HCT116 (cell line): ENCODE measurements around the gene ISM1. TPM values are rescaled to one million over a fixed set of nuclear protein-coding genes. Genes with fewer than 3 reads are reported as not detected.

Source experiments
- ATAC-seq: fragments of 200-7000 bp; cut with Tn5 transposase; 2 replicates; pipeline ENCODE4 v1.9.1; 2020; ENCODE audit warnings: mild to moderate bottlenecking, moderate library complexity
- BruUV-seq: library from RNA; stranded (reverse); fragments of 400-500 nt; replicated peaks from 2 replicates; lab custom pipeline; 2021; lab: Mats Ljungman, UMichigan
- CTCF ChIA-PET: fragments of 300-600 bp; sonication (Branson Sonifier 250); formaldehyde crosslinking; loops from one replicate; lab custom pipeline; 2021; ENCODE audit warnings: antibody characterized with exemption; lab: Charles Lee
- POLR2A ChIA-PET: fragments of 300-600, 350-600 bp; sonication (Branson Sonifier 250); formaldehyde crosslinking; loops from one replicate; lab custom pipeline; 2021; ENCODE audit warnings: antibody characterized with exemption; lab: Charles Lee
- RAD21 ChIA-PET, 2 experiments: fragments of 300-600 bp; sonication (Branson Sonifier 250); formaldehyde crosslinking; loops; one replicate each; lab custom pipeline; 2023; ENCODE audit warnings: low total read pairs in 2 of 2; ENCODE audit not compliant: uncharacterized antibody in 2 of 2, unreplicated experiment in 2 of 2, low non-redundant PET in 1 of 2; lab: Charles Lee
- DNase-seq: peaks from one replicate; pipeline ENCODE4 v3.0.0-alpha.2; 2010; ENCODE audit warnings: low read depth, low spot score
- H2AFZ ChIP-seq: fragments of 200-600 bp; shearing (Covaris generic), sonication (generic); 2 replicates; pipeline ENCODE4 v1.6.1; 2017; ENCODE audit warnings: low read depth, mixed run types, mixed read lengths, antibody characterized with exemption, low read length; ENCODE audit not compliant: poor library complexity, severe bottlenecking
- H3K27ac ChIP-seq: 2 replicates; pipeline ENCODE4 v1.5.1; 2012; ENCODE audit warnings: low read depth, low read length
- H3K27me3 ChIP-seq: fragments of 200-600 bp; sonication (generic); 2 replicates; pipeline ENCODE4 v1.6.1; 2016; ENCODE audit warnings: mixed run types, low read length, mixed read lengths; ENCODE audit not compliant: insufficient read depth
- H3K36me3 ChIP-seq, 2 experiments: fragments of 200-500 bp in 1 of 2; fragments of 200-600 bp in 1 of 2; sonication (Bioruptor generic) in 1 of 2; sonication (generic) in 1 of 2; 2 replicates each; pipeline versions ENCODE4 v1.5.1 to v1.6.1; 2014 to 2016; ENCODE audit warnings: low read length in 2 of 2, inconsistent platforms in 1 of 2, mixed read lengths in 1 of 2, mixed run types in 1 of 2; ENCODE audit not compliant: insufficient read depth in 2 of 2, control insufficient read depth in 1 of 2
- H3K4me1 ChIP-seq, 2 experiments: fragments of 200-600 bp in 1 of 2; sonication (generic) in 1 of 2; 2 replicates each; pipeline versions ENCODE4 v1.5.1 to v1.6.1; 2012 to 2017; ENCODE audit warnings: low read length in 2 of 2, inconsistent platforms in 1 of 2, mild to moderate bottlenecking in 1 of 2, mixed read lengths in 1 of 2, mixed run types in 1 of 2, moderate library complexity in 1 of 2; ENCODE audit not compliant: insufficient read depth in 2 of 2, control insufficient read depth in 1 of 2
- H3K4me2 ChIP-seq: fragments of 200-600 bp; sonication (generic); 2 replicates; pipeline ENCODE4 v1.6.1; 2017; ENCODE audit warnings: mixed run types, low read length, mixed read lengths
- H3K4me3 ChIP-seq, 2 experiments: fragments of 200-600 bp in 1 of 2; sonication (generic) in 1 of 2; replicated peaks in 1 of 2; 2 replicates each; pipeline ENCODE4 v1.5.1; 2011 to 2016; ENCODE audit warnings: low read length in 2 of 2, control low read depth in 1 of 2, low read depth in 1 of 2, mild to moderate bottlenecking in 1 of 2, mixed read lengths in 1 of 2, mixed run types in 1 of 2
- H3K79me2 ChIP-seq: fragments of 200-600 bp; sonication (generic); 2 replicates; pipeline ENCODE4 v1.6.1; 2017; ENCODE audit warnings: mild to moderate bottlenecking, mixed run types, low read length, moderate library complexity, mixed read lengths; ENCODE audit not compliant: insufficient read depth
- H3K9ac ChIP-seq: fragments of 200-600 bp; sonication (generic); 2 replicates; pipeline ENCODE4 v1.6.1; 2016; ENCODE audit warnings: low read length, mixed read lengths
- H3K9me2 ChIP-seq: fragments of 200-600 bp; sonication (generic), shearing (Covaris generic); 2 replicates; pipeline ENCODE4 v1.6.1; 2017; ENCODE audit warnings: mixed run types, mild to moderate bottlenecking, moderate library complexity; ENCODE audit not compliant: insufficient read depth
- H3K9me3 ChIP-seq, 2 experiments: fragments of 200-500 bp in 1 of 2; fragments of 200-600 bp in 1 of 2; sonication (Bioruptor generic) in 1 of 2; sonication (generic) in 1 of 2; 2 replicates each; pipeline ENCODE4 v1.6.1; 2014 to 2017; ENCODE audit warnings: low read length in 2 of 2, mixed read lengths in 2 of 2, inconsistent platforms in 1 of 2, low read depth in 1 of 2, mild to moderate bottlenecking in 1 of 2, mixed run types in 1 of 2, moderate library complexity in 1 of 2; ENCODE audit not compliant: control insufficient read depth in 1 of 2, insufficient read depth in 1 of 2
- H4K20me1 ChIP-seq: fragments of 200-600 bp; sonication (generic), shearing (Covaris generic); 2 replicates; pipeline ENCODE4 v1.6.1; 2017; ENCODE audit warnings: mixed run types, mild to moderate bottlenecking, moderate library complexity; ENCODE audit not compliant: insufficient read depth
- ATF3 ChIP-seq: IDR thresholded peaks from 2 replicates; pipeline ENCODE4 v1.6.1; 2012
- CBX3 ChIP-seq: IDR thresholded peaks from 2 replicates; pipeline ENCODE4 v1.6.1; 2012; ENCODE audit warnings: low read depth
- CEBPB ChIP-seq: IDR thresholded peaks from 2 replicates; pipeline ENCODE4 v1.6.1; 2012; ENCODE audit warnings: low read depth
- CTCF ChIP-seq, 3 experiments: fragments of 200-600 bp in 1 of 3; sonication (generic) in 1 of 3; IDR thresholded peaks in 2 of 3; conservative IDR thresholded peaks in 1 of 3; 2 replicates each; pipeline ENCODE4 v1.5.1; 2012 to 2017; ENCODE audit warnings: low read depth in 2 of 3, low read length in 2 of 3, antibody characterized with exemption in 1 of 3, borderline replicate concordance in 1 of 3, control low read depth in 1 of 3, mild to moderate bottlenecking in 1 of 3, mixed read lengths in 1 of 3, mixed run types in 1 of 3, moderate library complexity in 1 of 3; ENCODE audit not compliant: insufficient read depth in 1 of 3
- FOSL1 ChIP-seq: IDR thresholded peaks from 2 replicates; pipeline ENCODE4 v1.6.1; 2012; ENCODE audit warnings: low read depth
- JUND ChIP-seq: IDR thresholded peaks from 2 replicates; pipeline ENCODE4 v1.6.1; 2012
- MAX ChIP-seq: IDR thresholded peaks from 2 replicates; pipeline ENCODE4 v1.6.1; 2012
- POLR2A ChIP-seq: IDR thresholded peaks from 2 replicates; pipeline ENCODE4 v1.7.0; 2011; ENCODE audit warnings: borderline replicate concordance; ENCODE audit not compliant: insufficient read depth, insufficient read length; ENCODE audit errors: extremely low read depth
- POLR2AphosphoS5 ChIP-seq: IDR thresholded peaks from 2 replicates; pipeline ENCODE4 v1.6.1; 2011; ENCODE audit warnings: mild to moderate bottlenecking, low read depth, low read length, moderate library complexity
- SIN3A ChIP-seq: IDR thresholded peaks from 2 replicates; pipeline ENCODE4 v1.6.1; 2012; ENCODE audit warnings: low read depth
- SP1 ChIP-seq: IDR thresholded peaks from 2 replicates; pipeline ENCODE4 v1.6.1; 2012; ENCODE audit warnings: low read depth
- TCF7L2 ChIP-seq: IDR thresholded peaks from 2 replicates; pipeline ENCODE4 v1.7.0; 2011; ENCODE audit warnings: borderline replicate concordance, inconsistent platforms; ENCODE audit not compliant: insufficient read depth, insufficient read length; ENCODE audit errors: extremely low read depth
- YY1 ChIP-seq: IDR thresholded peaks from 2 replicates; pipeline ENCODE4 v1.6.1; 2011; ENCODE audit warnings: low read length, low read depth, moderate library complexity, mild to moderate bottlenecking; ENCODE audit not compliant: insufficient replicate concordance; ENCODE audit errors: extremely low read depth
- ZFX ChIP-seq: fragments of 450-650 bp; IDR thresholded peaks from 2 replicates; pipeline ENCODE4 v1.6.1; 2017
- intact Hi-C: fragments of 100-400 bp; cut with micrococcal nuclease; formaldehyde crosslinking; loops from 2 replicates; pipeline ENCODE4 v1.10.0; 2022
- total RNA-seq: library from RNA; stranded (reverse); gene quantifications from one replicate; pipeline ENCODE4 v1.2.1, GENCODE V29; 2021; ENCODE audit not compliant: unreplicated experiment

ISM1 gene
- total RNA-seq, 1 experiment from 2014 or later, result 0.37 TPM

GRCh38 chr20:13260650-13261279, 39.7 kb downstream of the ISM1 start:
- BruUV-seq, result no TSS peak
- H3K4me2 ChIP-seq, result no peak overlapping the region
- TF ChIP-seq CEBPB (no peak), ATF3 (no peak), JUND (no peak), CBX3 (no peak), YY1 (no peak), SP1 (no peak), MAX (no peak), ZFX (no peak), SIN3A (no peak), POLR2AphosphoS5 (no peak), POLR2A (no peak), TCF7L2 (no peak), CTCF (IDR thresholded peaks at IDR 0.05 in 2 of 3, conservative IDR thresholded peaks at IDR 0.05 in 1 of 3; ENCODE audit: borderline replicate concordance in 1 of 3, insufficient read depth in 1 of 3, low read depth in 2 of 3, low read length in 2 of 3) (no peak), FOSL1 (no peak)
- DNase-seq, result no peak
- H3K4me3 ChIP-seq, result no peak overlapping the region
- no peak overlapping the region for H2AFZ ChIP-seq
- no peaks in the 10 kb centered on the region for H3K9me2 ChIP-seq
- no peak overlapping the region for H3K27ac ChIP-seq
- ChIA-PET RAD21 (no interaction called here), POLR2A (no interaction called here), CTCF (interaction anchor here (0.9 to 1.0 kb wide), 2 partner anchors 33 to 145 kb away, joined by 3 read pairs; no protein-coding TSS in a partner anchor)
- ATAC-seq, result no peak
- H3K27me3 ChIP-seq, result no peaks in the 10 kb centered on the region
- H3K79me2 ChIP-seq, result no peaks in the 10 kb centered on the region
- H3K9me3 ChIP-seq, result no peaks in the 10 kb centered on the region
- no peak overlapping the region for H3K9ac ChIP-seq
- intact Hi-C loops, result loop anchor here (1.0 kb wide), 1 partner anchor 137 kb away; no protein-coding TSS in a partner anchor
- no peaks in the 10 kb centered on the region for H4K20me1 ChIP-seq
- H3K36me3 ChIP-seq, result no peaks in the 10 kb centered on the region
- peaks cover 6 to 9% of the 10 kb centered on the region in 2 experiments; a peak in 3 of 4 replicates for H3K4me1 ChIP-seq
